ENCODE measurements around the gene CGB1.

DNA sequence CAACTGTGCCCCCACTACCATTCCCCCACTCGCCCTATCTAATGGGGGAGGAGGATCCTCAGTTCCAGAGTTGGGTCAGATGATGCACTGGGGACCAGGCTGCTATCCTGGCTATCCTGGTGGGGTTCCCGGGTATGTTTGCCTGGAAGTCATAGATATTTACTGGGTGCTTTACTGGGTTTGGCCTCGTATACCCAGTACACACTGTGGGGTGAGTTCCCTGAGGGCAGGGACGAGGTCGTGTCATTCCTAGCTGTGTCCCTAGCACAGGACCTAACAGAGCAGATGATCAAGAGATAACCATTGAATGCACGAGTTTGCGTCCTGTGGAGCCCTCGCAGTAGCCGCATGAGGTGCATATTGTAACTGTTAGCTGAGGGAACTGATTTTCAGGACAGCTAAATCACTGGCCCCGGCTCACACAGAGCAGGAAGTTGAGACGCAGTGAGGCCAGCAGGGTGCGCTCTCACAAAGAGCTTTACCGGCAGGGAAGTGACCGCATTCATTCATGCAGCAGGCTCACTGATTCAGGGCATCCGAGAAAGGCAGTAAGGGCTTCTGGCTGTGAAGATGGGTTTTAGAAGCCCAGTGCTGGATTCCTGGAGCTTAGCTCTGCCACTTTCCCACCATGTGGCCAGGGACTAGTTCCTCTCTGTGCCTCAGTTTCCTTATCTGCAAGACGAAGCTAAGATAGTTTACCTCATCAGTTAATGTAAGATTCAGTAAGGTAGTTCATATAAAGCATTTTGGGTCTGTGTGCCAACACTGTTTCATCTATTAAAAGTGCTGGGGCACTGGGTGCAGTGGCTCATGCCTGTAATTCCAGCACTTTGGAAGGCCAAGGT, 37.0 kb downstream of the CGB1 start:
- TF ChIP-seq, protein P1, sequence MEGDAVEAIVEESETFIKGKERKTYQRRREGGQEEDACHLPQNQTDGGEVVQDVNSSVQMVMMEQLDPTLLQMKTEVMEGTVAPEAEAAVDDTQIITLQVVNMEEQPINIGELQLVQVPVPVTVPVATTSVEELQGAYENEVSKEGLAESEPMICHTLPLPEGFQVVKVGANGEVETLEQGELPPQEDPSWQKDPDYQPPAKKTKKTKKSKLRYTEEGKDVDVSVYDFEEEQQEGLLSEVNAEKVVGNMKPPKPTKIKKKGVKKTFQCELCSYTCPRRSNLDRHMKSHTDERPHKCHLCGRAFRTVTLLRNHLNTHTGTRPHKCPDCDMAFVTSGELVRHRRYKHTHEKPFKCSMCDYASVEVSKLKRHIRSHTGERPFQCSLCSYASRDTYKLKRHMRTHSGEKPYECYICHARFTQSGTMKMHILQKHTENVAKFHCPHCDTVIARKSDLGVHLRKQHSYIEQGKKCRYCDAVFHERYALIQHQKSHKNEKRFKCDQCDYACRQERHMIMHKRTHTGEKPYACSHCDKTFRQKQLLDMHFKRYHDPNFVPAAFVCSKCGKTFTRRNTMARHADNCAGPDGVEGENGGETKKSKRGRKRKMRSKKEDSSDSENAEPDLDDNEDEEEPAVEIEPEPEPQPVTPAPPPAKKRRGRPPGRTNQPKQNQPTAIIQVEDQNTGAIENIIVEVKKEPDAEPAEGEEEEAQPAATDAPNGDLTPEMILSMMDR (CRISPR knock-in tag; IDR thresholded peaks at IDR 0.05): peak; percentile 71
- TF ChIP-seq FOSL2 (CRISPR knock-in tag; IDR thresholded peaks at IDR 0.05) (no peak), KIAA2018 (CRISPR knock-in tag; IDR thresholded peaks at IDR 0.05; ENCODE audit: borderline replicate concordance) (no peak), NR1H2 (CRISPR knock-in tag; IDR thresholded peaks at IDR 0.05; ENCODE audit: borderline replicate concordance, low read depth) (no peak), RAD21 (CRISPR knock-in tag; IDR thresholded peaks at IDR 0.05) (no peak)
